Measurements from ENCODE around the gene PAGE2B.

PAGE2B gene

DNA sequence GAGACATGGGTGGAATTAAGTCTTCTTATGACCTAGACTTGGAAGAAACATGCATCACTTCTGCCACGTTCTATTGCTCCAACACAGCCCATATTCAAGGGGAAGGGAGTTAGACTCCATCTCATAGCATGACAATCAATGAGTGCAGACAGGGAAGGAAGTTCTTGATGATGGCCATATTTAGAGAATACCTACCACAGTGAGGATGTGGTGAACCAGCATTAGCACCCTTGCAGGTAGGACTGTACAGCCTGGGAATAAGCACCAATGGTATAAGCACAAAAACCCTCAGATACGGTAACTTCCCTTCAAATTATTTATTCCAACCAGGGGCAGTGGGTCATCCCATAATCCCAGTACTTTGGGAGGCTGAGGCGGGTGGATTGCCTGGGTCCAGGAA is 43.7 kb downstream of the PAGE2B start:
- no peak for DNase-seq
- Histone ChIP-seq H3K9me3 (ENCODE audit: severe bottlenecking) (no peaks in the 10 kb centered on the region), H3K27ac (no peak overlapping the region), H3K36me3 (no peaks in the 10 kb centered on the region), H3K4me3 (ENCODE audit: low read depth, low read length) (no peak overlapping the region), H3K27me3 (ENCODE audit: insufficient read depth, low read depth, severe bottlenecking) (peaks cover 51% of the 10 kb centered on the region)
- TF ChIP-seq, protein P1, sequence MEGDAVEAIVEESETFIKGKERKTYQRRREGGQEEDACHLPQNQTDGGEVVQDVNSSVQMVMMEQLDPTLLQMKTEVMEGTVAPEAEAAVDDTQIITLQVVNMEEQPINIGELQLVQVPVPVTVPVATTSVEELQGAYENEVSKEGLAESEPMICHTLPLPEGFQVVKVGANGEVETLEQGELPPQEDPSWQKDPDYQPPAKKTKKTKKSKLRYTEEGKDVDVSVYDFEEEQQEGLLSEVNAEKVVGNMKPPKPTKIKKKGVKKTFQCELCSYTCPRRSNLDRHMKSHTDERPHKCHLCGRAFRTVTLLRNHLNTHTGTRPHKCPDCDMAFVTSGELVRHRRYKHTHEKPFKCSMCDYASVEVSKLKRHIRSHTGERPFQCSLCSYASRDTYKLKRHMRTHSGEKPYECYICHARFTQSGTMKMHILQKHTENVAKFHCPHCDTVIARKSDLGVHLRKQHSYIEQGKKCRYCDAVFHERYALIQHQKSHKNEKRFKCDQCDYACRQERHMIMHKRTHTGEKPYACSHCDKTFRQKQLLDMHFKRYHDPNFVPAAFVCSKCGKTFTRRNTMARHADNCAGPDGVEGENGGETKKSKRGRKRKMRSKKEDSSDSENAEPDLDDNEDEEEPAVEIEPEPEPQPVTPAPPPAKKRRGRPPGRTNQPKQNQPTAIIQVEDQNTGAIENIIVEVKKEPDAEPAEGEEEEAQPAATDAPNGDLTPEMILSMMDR (IDR thresholded peaks at IDR 0.05; ENCODE audit: low read depth, low read length): no peak

DNA sequence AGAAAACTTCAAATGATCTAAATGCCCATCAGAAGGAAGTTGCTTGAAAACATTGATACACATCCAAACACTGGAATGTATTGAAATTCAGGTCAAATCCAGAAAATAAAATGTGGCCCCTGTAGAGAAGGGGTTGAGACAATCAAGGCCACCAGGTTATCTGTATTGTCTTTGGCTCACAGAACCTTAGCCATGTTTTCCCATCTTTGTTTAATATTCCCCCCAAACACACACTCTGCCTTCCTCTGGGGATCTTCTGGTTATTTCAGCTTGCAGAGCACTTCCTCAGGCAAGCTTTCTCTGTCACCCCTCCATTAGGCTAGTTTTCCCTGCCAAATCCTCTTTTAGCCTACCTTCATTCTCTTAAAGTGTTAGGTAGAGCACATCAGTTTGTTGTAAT is 44.4 kb downstream of the PAGE2B start:
- TF ChIP-seq, protein P1 (IDR thresholded peaks at IDR 0.05; ENCODE audit: low read depth, low read length): no peak
- H3K9me3 ChIP-seq (ENCODE audit: severe bottlenecking): no peaks in the 10 kb centered on the region
- no peaks in the 10 kb centered on the region for H3K36me3 ChIP-seq
- H3K27ac ChIP-seq: no peak overlapping the region
- no peak for DNase-seq
- H3K27me3 ChIP-seq (ENCODE audit: insufficient read depth, low read depth, severe bottlenecking): peaks cover 57% of the 10 kb centered on the region
- no peak overlapping the region for H3K4me3 ChIP-seq (ENCODE audit: low read depth, low read length)

DNA sequence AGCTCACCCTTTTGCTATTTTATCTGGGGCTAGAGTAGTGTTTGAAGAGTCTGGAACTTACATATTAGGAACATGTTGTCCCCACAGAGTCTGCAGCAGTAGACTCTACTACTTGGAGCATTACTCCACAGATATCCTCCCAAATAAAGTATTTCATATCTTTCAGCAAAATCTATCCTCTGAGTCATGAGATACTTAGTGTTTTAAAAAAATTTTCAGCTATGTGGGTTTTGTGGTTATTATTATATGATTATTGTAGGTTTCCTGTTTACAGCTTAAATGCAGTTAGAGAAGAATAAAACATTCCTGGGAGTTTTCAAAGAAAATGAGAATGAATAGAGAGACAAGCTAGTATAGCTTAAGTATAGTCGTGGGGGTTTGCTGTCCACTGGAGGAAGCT is 44.9 kb downstream of the PAGE2B start:
- no peak for DNase-seq
- peaks cover 59% of the 10 kb centered on the region for H3K27me3 ChIP-seq (ENCODE audit: insufficient read depth, low read depth, severe bottlenecking)
- TF ChIP-seq, protein P1 (IDR thresholded peaks at IDR 0.05; ENCODE audit: low read depth, low read length): no peak
- no peaks in the 10 kb centered on the region for H3K9me3 ChIP-seq (ENCODE audit: severe bottlenecking)
- H3K4me3 ChIP-seq (ENCODE audit: low read depth, low read length): no peak overlapping the region
- no peaks in the 10 kb centered on the region for H3K36me3 ChIP-seq
- no peak overlapping the region for H3K27ac ChIP-seq

DNA sequence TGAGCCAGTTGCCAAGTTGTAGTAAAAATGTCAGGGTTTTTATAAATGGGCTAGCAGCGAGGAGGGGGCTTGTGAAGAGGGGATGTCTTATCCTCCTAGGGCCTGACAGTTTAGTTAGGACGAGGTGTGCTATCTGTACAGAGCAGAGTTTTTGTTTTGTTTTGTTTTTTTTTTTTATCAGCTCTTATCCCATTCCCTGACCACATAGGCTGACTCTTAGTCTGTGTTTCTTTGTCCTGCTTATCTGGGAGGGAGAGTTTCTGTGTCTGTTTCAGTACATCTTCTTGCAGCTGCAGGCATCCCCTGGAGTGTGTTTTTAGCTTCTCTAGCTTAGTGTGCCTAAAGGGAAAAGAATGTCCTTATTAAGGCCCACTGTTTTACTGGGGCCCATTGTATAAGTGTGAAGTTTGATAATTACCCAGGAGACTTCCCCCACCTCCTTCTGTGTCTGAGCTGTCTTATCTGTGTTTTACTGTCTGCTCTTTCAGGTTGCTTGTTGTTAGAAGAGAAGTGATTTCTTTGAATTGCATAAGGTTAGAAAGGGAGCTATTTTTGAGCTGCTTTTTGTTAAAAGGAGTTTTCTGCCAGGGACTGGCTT is 46.0 kb downstream of the PAGE2B start:
- no peak overlapping the region for H3K27ac ChIP-seq
- TF ChIP-seq, protein P1 (IDR thresholded peaks at IDR 0.05; ENCODE audit: low read depth, low read length): no peak
- no peak overlapping the region for H3K4me3 ChIP-seq (ENCODE audit: low read depth, low read length)
- peaks cover 58% of the 10 kb centered on the region for H3K27me3 ChIP-seq (ENCODE audit: insufficient read depth, low read depth, severe bottlenecking)
- no peak for DNase-seq
- no peaks in the 10 kb centered on the region for H3K36me3 ChIP-seq
- H3K9me3 ChIP-seq (ENCODE audit: severe bottlenecking): no peaks in the 10 kb centered on the region

DNA sequence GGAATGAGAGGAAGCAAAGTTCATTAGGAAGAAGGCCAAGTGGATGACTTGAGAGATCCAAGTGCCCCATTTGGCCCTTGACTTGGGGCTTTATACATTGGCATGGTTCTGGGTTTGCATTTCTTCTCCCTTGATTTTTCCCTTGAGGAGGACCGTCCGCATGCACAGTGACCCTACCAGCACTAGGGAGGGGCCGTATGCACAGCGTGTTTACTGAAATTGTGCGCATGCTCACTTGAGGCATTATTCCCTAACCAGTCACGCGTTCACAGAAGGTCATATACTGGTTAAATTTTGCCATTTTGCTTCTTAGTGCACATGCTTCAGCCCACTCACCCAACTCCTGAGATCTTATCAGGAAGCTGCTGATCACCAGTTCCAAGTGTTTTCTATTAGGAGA is 49.1 kb downstream of the PAGE2B start:
- TF ChIP-seq, protein P1 (IDR thresholded peaks at IDR 0.05; ENCODE audit: low read depth, low read length): no peak
- Histone ChIP-seq H3K9me3 (ENCODE audit: severe bottlenecking) (no peaks in the 10 kb centered on the region), H3K27me3 (ENCODE audit: insufficient read depth, low read depth, severe bottlenecking) (peaks cover 55% of the 10 kb centered on the region), H3K4me3 (ENCODE audit: low read depth, low read length) (no peak overlapping the region), H3K36me3 (no peaks in the 10 kb centered on the region), H3K27ac (no peak overlapping the region)
- no peak for DNase-seq

DNA sequence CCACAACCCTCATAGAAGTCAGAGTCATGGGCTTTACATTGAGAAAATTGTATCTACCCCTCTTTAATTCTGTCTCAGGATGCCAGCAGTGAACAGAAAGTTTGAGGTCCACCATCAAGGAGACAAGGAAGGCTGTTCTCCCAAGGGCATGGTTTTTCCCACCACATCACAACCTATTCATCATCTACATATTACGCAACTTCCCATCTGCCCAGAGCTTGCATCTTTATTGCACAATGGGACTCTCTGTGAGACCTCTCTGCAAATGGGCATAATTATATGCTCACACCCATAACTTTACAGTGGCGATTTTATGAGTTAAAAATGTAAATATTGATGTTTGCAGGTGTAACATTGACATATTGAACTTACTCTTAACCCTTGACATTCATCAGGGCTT is 52.9 kb downstream of the PAGE2B start:
- Histone ChIP-seq H3K4me3 (ENCODE audit: low read depth, low read length) (no peak overlapping the region), H3K36me3 (no peaks in the 10 kb centered on the region), H3K27me3 (ENCODE audit: insufficient read depth, low read depth, severe bottlenecking) (peaks cover 56% of the 10 kb centered on the region), H3K9me3 (ENCODE audit: severe bottlenecking) (no peaks in the 10 kb centered on the region), H3K27ac (no peak overlapping the region)
- DNase-seq: no peak
- TF ChIP-seq, protein P1 (IDR thresholded peaks at IDR 0.05; ENCODE audit: low read depth, low read length): no peak

All from WERI-Rb-1 (cell line).